GM23248 (cell line): Measurements from ENCODE around the gene TADA3.

ENCODE experiments used
- EZH2 ChIP-seq: fragments of 200-600 bp; sonication (generic); IDR thresholded peaks from 2 replicates; pipeline ENCODE4 v1.6.1; 2018; ENCODE audit warnings: antibody characterized with exemption, mild to moderate bottlenecking; ENCODE audit not compliant: insufficient read depth, poor library complexity, severe bottlenecking
- EZH2phosphoT487 ChIP-seq: fragments of 200-600 bp; sonication (generic); IDR thresholded peaks from 2 replicates; pipeline ENCODE4 v1.6.1; 2018; ENCODE audit warnings: antibody characterized with exemption, moderate library complexity, mild to moderate bottlenecking, low read depth; ENCODE audit not compliant: insufficient read depth

GRCh38 chr3:9765865-9766264, 26.4 kb downstream of the TADA3 start:
- TF ChIP-seq EZH2: no peak
- no peak for TF ChIP-seq EZH2phosphoT487
